ENCODE measurements around the gene HERC5. TPM values are rescaled to one million over a fixed set of nuclear protein-coding genes. Genes with fewer than 3 reads are reported as not detected.
"Not testable (repeated sequence)": the region's sequence is repeated elsewhere in the genome, so short reads cannot be mapped to it uniquely, and the experiment has no call there.

HERC5 gene
- total and polyA plus RNA-seq, 2 donors (not counting 1 experiment from before 2014, with no cell fraction given), result 0.23 to 3.3 TPM

DNA sequence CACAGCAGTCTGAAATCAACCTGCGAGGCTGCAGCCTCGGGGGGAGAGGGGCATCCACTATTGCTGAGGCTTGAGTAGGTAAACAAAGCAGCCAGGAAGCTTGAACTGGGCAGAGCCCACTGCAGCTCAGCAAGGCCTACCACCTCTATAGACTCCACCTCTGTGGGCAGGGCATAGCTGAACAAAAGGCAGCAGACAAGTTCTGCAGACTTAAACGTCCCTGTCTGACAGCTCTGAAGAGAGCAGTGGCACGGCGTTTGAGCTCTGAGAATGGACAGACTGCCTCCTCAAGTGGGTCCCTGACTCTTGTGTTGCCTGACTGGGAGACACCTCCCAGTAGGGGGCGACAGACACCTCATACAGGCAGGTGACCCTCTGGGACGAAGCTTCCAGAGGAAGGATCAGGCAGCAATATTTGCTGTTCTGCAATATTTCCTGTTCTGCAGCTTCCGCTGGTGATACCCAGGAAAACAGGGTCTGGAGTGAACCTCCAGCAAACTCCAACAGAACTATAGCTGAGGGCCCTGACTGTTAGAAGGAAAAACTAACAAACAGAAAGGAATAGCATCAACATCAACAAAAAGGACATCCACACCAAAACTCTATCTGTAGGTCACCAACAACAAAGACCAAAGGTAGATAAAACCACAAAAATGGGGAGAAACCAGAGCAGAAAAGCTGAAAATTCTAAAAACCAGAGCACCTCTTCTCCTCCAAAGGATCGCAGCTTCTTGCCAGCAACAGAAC, 82.6 kb downstream of the HERC5 start:
- H3K27ac ChIP-seq (ENCODE audit: insufficient read depth, low read length); H3K36me3 ChIP-seq (ENCODE audit: control insufficient read depth, insufficient read depth, low read length); H3K79me2 ChIP-seq (ENCODE audit: control insufficient read depth, insufficient read depth, low read length); H3K27me3 ChIP-seq (ENCODE audit: control insufficient read depth, insufficient read depth, low read length); H3K9me3 ChIP-seq (ENCODE audit: control insufficient read depth, insufficient read depth, low read depth, low read length); H3K9ac ChIP-seq (ENCODE audit: insufficient read depth, low read length); H3K4me2 ChIP-seq (ENCODE audit: extremely low read depth, insufficient read depth, low read length); H4K20me1 ChIP-seq (ENCODE audit: control insufficient read depth, extremely low read depth, insufficient read depth, low read length); H3K4me3 ChIP-seq (replicated peaks in 1 of 4; ENCODE audit: control extremely low read depth in 1 of 4, insufficient read depth in 1 of 4, low read depth in 3 of 4, low read length in 4 of 4); H3K4me1 ChIP-seq (ENCODE audit: control insufficient read depth, extremely low read depth, insufficient read depth, low read length): not testable (repeated sequence)
- peak; percentile 38 to 57 for DNase-seq (ENCODE audit: low read depth in 2 of 2)
- H2AFZ ChIP-seq (ENCODE audit: low read length), result peak overlapping the region; percentile 50
- TF ChIP-seq, protein P1, sequence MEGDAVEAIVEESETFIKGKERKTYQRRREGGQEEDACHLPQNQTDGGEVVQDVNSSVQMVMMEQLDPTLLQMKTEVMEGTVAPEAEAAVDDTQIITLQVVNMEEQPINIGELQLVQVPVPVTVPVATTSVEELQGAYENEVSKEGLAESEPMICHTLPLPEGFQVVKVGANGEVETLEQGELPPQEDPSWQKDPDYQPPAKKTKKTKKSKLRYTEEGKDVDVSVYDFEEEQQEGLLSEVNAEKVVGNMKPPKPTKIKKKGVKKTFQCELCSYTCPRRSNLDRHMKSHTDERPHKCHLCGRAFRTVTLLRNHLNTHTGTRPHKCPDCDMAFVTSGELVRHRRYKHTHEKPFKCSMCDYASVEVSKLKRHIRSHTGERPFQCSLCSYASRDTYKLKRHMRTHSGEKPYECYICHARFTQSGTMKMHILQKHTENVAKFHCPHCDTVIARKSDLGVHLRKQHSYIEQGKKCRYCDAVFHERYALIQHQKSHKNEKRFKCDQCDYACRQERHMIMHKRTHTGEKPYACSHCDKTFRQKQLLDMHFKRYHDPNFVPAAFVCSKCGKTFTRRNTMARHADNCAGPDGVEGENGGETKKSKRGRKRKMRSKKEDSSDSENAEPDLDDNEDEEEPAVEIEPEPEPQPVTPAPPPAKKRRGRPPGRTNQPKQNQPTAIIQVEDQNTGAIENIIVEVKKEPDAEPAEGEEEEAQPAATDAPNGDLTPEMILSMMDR (conservative IDR thresholded peaks at IDR 0.05 in 1 of 2, IDR thresholded peaks at IDR 0.05 in 1 of 2; ENCODE audit: low read depth in 1 of 2, low read length in 2 of 2), result peak; percentile 37 to 49

DNA sequence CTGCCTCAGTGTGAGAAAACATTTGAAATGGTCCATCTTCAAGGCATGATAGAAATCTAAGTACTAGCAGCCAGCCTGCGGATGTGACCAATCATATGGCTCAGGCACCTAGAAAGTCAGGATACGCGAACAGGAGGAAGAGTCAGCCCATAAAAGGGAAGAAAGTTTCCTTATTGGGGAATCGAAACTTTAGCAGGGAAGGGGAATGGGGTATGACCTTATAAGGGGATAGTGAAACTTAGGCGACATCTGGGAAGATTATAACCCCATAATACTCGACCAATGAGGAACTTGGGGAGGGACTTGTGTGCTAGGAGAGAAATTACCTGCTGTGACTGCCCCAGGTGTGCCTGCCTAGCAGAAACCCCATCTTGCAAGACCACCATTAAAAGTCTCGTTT, 92.9 kb downstream of the HERC5 start:
- TF ChIP-seq EZH2 (IDR thresholded peaks at IDR 0.05; ENCODE audit: low read length, missing control alignments), result no peak
- TF ChIP-seq, protein P1 (conservative IDR thresholded peaks at IDR 0.05 in 1 of 2, IDR thresholded peaks at IDR 0.05 in 1 of 2; ENCODE audit: low read depth in 1 of 2, low read length in 2 of 2), result no peak
- DNase-seq (ENCODE audit: low read depth in 2 of 2), result no peak
- H2AFZ ChIP-seq (ENCODE audit: low read length), result no peak overlapping the region
- no peak overlapping the region for H3K4me3 ChIP-seq (replicated peaks in 1 of 4; ENCODE audit: control extremely low read depth in 1 of 4, insufficient read depth in 1 of 4, low read depth in 3 of 4, low read length in 4 of 4)
- H4K20me1 ChIP-seq (ENCODE audit: control insufficient read depth, extremely low read depth, insufficient read depth, low read length), result no peaks in the 10 kb centered on the region
- no peaks in the 10 kb centered on the region for H3K4me1 ChIP-seq (ENCODE audit: control insufficient read depth, extremely low read depth, insufficient read depth, low read length)
- H3K9ac ChIP-seq (ENCODE audit: insufficient read depth, low read length), result no peak overlapping the region
- no peaks in the 10 kb centered on the region for H3K79me2 ChIP-seq (ENCODE audit: control insufficient read depth, insufficient read depth, low read length)
- H3K36me3 ChIP-seq (ENCODE audit: control insufficient read depth, insufficient read depth, low read length), result no peaks in the 10 kb centered on the region
- H3K4me2 ChIP-seq (ENCODE audit: extremely low read depth, insufficient read depth, low read length), result no peak overlapping the region
- H3K27ac ChIP-seq (ENCODE audit: insufficient read depth, low read length), result no peak overlapping the region
- no peaks in the 10 kb centered on the region for H3K9me3 ChIP-seq (ENCODE audit: control insufficient read depth, insufficient read depth, low read depth, low read length)
- no peaks in the 10 kb centered on the region for H3K27me3 ChIP-seq (ENCODE audit: control insufficient read depth, insufficient read depth, low read length)

Other genes starting within 250 kb of the HERC5 start
- gene PPM1K, start 172.6 kb upstream of the HERC5 start, total RNA-seq, result 10.0 and 18.0 TPM in 2 replicates
- gene PPM1K, start 172.6 kb upstream of the HERC5 start, polyA plus RNA-seq, result 8.1 and 14.4 TPM in 2 replicates
- 8.5 and 12.9 TPM in 2 replicates for gene HERC6, start 78.3 kb upstream of the HERC5 start, total RNA-seq
- 4.1 and 6.3 TPM in 2 replicates for gene HERC6, start 78.3 kb upstream of the HERC5 start, polyA plus RNA-seq
- 98.1 and 102 TPM in 2 replicates for gene PYURF, start 66.7 kb downstream of the HERC5 start, total RNA-seq
- 82.2 and 91.3 TPM in 2 replicates for gene PYURF, start 66.7 kb downstream of the HERC5 start, polyA plus RNA-seq
- gene HERC3, start 135.4 kb downstream of the HERC5 start, total RNA-seq, result 12.1 and 27.6 TPM in 2 replicates
- 22.9 and 24.5 TPM in 2 replicates for gene HERC3, start 135.4 kb downstream of the HERC5 start, polyA plus RNA-seq
- 5.9 and 8.9 TPM in 2 replicates for gene NAP1L5, start 240.7 kb downstream of the HERC5 start, total RNA-seq
- gene NAP1L5, start 240.7 kb downstream of the HERC5 start, polyA plus RNA-seq, result 14.1 and 14.8 TPM in 2 replicates